Retinal pigment epithelial cell (primary cell): ENCODE measurements around the gene AAGAB.

Experiments
- DNase-seq: peaks from one replicate; pipeline ENCODE4 v3.0.0-alpha.2; 2010; ENCODE audit warnings: low read depth
- H3K4me3 ChIP-seq: 2 replicates; pipeline ENCODE4 v1.5.1; 2011; ENCODE audit warnings: mild to moderate bottlenecking, low read length, control low read depth, moderate library complexity
- TF ChIP-seq, protein P1 (sequence below): conservative IDR thresholded peaks from 2 replicates; pipeline ENCODE4 v1.5.1; 2011; ENCODE audit warnings: low read depth, low read length, control low read depth, inconsistent platforms

AAGAB gene

DNA sequence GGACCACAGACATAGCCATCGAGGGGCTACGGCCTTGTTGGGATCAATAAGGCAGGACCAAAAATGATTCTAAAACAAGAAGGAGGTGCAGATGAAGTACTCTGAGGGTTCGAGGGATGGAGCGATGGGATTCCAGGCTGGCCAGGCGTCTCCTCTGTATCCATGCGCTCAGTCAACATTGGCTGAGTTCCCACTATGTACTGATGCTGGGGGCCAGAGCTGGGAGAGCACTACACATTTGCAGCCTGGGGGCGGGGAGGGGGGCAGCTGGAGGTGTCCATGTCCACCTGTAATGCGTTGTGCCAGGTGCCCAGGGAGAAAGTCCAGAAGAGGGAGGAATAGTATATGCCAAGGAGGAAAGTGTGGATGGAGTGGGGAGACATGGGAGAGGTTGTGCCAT is 81.5 kb downstream of the AAGAB start:
- DNase-seq = no peak
- no peak overlapping the region for H3K4me3 ChIP-seq
- TF ChIP-seq, protein P1, sequence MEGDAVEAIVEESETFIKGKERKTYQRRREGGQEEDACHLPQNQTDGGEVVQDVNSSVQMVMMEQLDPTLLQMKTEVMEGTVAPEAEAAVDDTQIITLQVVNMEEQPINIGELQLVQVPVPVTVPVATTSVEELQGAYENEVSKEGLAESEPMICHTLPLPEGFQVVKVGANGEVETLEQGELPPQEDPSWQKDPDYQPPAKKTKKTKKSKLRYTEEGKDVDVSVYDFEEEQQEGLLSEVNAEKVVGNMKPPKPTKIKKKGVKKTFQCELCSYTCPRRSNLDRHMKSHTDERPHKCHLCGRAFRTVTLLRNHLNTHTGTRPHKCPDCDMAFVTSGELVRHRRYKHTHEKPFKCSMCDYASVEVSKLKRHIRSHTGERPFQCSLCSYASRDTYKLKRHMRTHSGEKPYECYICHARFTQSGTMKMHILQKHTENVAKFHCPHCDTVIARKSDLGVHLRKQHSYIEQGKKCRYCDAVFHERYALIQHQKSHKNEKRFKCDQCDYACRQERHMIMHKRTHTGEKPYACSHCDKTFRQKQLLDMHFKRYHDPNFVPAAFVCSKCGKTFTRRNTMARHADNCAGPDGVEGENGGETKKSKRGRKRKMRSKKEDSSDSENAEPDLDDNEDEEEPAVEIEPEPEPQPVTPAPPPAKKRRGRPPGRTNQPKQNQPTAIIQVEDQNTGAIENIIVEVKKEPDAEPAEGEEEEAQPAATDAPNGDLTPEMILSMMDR = no peak

GRCh38 chr15:67172172-67172571 is 82.3 kb downstream of the AAGAB start:
- TF ChIP-seq, protein P1 = no peak
- DNase-seq = no peak
- H3K4me3 ChIP-seq = no peak overlapping the region

DNA sequence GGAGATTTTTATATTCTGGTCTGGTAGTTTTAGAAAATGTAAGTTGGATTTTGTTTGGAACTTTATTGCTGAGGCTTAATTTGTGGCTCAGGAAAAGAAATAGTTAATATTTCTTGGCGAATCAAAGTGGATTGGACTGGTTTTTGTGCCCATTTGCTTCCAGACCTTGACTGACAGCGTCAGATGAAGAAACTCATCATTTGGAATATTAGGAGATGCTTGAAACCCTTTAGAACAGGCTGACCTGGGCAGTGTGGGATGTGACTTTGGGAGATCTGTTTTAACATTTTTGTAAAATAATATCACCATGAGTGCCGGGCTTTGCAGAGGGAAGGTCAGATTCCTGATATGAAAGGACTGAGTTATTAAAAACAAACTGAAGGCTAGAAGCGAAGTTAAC is 83.0 kb downstream of the AAGAB start:
- no peak for DNase-seq
- TF ChIP-seq, protein P1 = no peak
- no peak overlapping the region for H3K4me3 ChIP-seq

GRCh38 chr15:67170143-67170925 is 84.1 kb downstream of the AAGAB start:
- no peak for DNase-seq
- TF ChIP-seq, protein P1 = no peak

DNA sequence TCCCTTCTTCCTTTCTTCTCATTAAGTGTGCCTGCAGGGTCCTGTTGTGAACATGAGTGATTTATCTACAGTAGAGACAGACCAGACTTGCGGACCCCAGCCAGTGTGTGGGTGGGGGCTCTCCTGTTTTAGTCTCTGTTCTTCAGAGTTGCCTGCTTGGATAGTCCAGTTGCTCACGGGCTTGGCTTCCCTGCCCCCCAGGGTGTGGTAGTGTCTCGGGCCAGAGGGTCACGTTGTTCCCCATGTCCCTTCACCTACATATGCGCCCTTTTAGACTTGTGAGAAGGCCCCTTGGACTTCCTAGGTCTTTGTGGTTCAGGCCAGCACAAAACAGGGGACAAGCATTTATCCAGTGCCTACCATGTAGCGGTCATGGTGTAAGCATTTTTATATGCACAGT is 85.8 kb downstream of the AAGAB start:
- no peak for DNase-seq
- TF ChIP-seq, protein P1 = no peak
- H3K4me3 ChIP-seq = no peak overlapping the region

More at GRCh38 chr15:67170143-67170925, 84.1 kb downstream of the AAGAB start:
- no peak overlapping the region for H3K4me3 ChIP-seq

DNA sequence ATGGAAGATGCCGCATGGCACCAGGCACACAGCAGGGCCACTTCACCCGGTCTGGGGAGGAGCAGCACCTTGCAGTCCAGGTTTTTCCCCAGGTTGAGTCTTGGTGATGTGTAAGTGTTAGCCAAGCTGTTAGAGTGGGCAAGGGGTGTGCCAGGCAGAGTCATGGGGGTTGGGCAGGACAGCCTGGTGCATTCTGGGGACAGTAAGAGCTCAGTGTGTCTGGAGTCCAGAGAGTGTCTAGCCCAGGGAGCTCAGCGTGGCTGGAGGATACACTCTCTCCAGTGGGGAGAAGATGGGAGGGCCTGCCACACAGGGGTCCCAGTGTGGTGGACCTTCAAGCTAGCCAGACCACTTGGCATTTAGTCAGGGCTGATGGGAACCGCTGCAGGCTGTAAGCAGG is 87.4 kb downstream of the AAGAB start:
- TF ChIP-seq, protein P1 = no peak
- DNase-seq = no peak
- H3K4me3 ChIP-seq = no peak overlapping the region
